ENCODE results near the gene ST3GAL4.

GRCh38 chr11:126450198-126450597 lies 94.7 kb downstream of the ST3GAL4 start:
- TF ChIP-seq EZH2 (IDR thresholded peaks at IDR 0.05; ENCODE audit: low read depth) = no peak
- no peak for TF ChIP-seq CTCF (conservative IDR thresholded peaks at IDR 0.05)

All from PC-9 (cell line).